ENCODE results near the gene GUCY1A2.

Gene GUCY1A2

DNA sequence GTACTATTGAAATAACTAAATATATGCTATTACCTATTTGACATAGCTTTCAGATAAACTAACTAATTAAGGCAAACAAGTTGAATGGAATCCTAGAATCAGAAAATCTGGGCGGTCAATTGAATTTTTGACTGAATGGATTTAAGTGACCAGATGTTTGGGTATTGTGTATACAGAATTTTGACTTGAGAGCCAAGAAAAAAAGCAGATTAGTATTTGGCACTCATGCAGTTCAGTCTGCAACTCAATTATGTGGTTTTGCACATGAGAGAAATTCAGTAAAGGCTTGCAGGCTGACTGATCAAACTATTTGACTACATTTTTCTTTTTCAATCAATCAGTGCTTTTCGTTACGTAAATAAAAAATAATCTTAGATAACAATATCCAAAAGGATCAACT is 254.8 kb downstream of the GUCY1A2 start:
- no peak for DNase-seq (ENCODE audit: low spot score)
- TF ChIP-seq, protein P1, sequence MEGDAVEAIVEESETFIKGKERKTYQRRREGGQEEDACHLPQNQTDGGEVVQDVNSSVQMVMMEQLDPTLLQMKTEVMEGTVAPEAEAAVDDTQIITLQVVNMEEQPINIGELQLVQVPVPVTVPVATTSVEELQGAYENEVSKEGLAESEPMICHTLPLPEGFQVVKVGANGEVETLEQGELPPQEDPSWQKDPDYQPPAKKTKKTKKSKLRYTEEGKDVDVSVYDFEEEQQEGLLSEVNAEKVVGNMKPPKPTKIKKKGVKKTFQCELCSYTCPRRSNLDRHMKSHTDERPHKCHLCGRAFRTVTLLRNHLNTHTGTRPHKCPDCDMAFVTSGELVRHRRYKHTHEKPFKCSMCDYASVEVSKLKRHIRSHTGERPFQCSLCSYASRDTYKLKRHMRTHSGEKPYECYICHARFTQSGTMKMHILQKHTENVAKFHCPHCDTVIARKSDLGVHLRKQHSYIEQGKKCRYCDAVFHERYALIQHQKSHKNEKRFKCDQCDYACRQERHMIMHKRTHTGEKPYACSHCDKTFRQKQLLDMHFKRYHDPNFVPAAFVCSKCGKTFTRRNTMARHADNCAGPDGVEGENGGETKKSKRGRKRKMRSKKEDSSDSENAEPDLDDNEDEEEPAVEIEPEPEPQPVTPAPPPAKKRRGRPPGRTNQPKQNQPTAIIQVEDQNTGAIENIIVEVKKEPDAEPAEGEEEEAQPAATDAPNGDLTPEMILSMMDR (IDR thresholded peaks at IDR 0.05; ENCODE audit: borderline replicate concordance, control extremely low read depth, extremely low read depth, insufficient read depth, missing control alignments): no peak
- in situ Hi-C loops (cut with MboI; ENCODE audit: low sequenced_read_pairs, unreplicated experiment): no loop called here

DNA sequence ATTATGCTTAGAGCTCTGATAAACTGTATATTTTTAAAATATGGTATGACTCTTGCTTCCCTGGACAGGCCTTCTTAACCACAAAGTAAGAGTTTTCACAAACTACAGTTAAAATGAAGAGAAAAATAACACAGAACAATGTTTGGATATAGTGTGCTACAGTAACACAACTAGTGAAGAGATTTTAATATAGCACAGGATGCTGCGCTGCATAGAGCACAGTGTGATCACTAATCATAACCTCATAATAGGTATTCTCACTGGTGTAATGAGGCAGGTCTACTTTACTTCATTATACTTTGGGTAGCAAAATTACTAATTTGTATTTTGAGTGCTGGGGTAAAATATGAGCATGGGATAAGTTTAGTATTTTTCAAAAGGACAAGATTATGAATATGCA is 256.5 kb downstream of the GUCY1A2 start:
- TF ChIP-seq, protein P1 (IDR thresholded peaks at IDR 0.05; ENCODE audit: borderline replicate concordance, control extremely low read depth, extremely low read depth, insufficient read depth, missing control alignments): no peak
- DNase-seq (ENCODE audit: low spot score): no peak
- in situ Hi-C loops (cut with MboI; ENCODE audit: low sequenced_read_pairs, unreplicated experiment): no loop called here

DNA sequence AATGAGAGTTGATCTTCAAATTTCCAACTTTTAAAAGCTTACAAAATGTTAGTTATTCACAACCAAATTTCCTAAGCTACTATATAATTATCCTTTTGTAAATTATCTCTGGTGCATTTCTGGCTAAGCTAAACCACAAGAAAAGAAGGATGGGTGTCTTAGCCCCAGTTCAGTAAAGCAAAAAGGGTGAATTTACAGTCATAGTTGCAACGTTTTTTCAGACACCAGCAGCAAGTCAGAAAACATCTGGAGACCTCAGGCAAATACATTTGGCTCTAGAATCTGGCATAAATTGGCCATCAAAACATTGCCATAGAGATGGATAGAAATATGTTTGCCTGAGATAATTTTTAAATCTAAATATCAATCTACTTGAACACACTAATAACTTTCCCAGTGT is 257.0 kb downstream of the GUCY1A2 start:
- DNase-seq (ENCODE audit: low spot score): no peak
- TF ChIP-seq, protein P1 (IDR thresholded peaks at IDR 0.05; ENCODE audit: borderline replicate concordance, control extremely low read depth, extremely low read depth, insufficient read depth, missing control alignments): no peak
- in situ Hi-C loops (cut with MboI; ENCODE audit: low sequenced_read_pairs, unreplicated experiment): no loop called here

DNA sequence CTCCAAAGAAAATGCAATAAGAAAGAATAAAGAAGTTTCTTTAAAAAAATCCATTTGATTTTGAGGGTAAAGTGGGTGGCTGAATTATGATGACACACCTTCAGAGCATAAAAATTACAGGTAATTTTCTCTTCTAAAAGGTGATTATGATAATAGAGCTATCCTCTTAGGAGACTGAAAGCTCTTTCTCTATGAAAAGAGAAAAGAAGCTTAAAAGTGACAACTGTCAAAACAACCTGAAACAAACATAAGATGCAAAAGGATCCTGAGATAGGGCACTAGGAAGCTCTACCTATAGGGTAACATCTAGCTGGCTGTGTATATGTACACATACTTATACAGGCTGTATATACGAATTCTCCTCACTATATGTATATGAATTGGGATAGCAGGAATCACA is 270.2 kb downstream of the GUCY1A2 start:
- in situ Hi-C loops (cut with MboI; ENCODE audit: low sequenced_read_pairs, unreplicated experiment): loop anchor here (25.0 kb wide), 1 partner anchor 264 kb away; the partner anchor contains the start of gene GUCY1A2
- no peak for DNase-seq (ENCODE audit: low spot score)
- TF ChIP-seq, protein P1 (IDR thresholded peaks at IDR 0.05; ENCODE audit: borderline replicate concordance, control extremely low read depth, extremely low read depth, insufficient read depth, missing control alignments): no peak

DNA sequence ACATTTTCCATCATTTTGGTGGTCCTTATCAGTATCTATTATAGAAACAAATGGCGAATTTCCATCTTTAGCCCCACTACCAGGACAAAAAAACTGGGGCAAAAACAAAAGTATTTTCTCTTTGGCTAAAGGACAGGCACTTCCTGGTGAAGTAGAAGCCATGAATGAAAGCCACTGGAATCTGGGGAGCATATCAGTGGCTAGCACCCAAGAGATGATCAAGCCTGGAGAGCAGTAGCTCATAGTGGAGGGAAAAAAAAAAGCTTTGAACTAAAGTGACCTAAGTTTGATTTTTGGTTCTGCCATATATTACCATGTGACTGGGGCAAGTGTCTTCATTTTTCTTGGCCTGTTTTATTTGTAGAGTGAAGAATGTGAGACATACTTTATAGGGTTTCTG is 272.3 kb downstream of the GUCY1A2 start:
- in situ Hi-C loops (cut with MboI; ENCODE audit: low sequenced_read_pairs, unreplicated experiment): loop anchor here (25.0 kb wide), 1 partner anchor 266 kb away; the partner anchor contains the start of gene GUCY1A2
- TF ChIP-seq, protein P1 (IDR thresholded peaks at IDR 0.05; ENCODE audit: borderline replicate concordance, control extremely low read depth, extremely low read depth, insufficient read depth, missing control alignments): no peak
- DNase-seq (ENCODE audit: low spot score): no peak

DNA sequence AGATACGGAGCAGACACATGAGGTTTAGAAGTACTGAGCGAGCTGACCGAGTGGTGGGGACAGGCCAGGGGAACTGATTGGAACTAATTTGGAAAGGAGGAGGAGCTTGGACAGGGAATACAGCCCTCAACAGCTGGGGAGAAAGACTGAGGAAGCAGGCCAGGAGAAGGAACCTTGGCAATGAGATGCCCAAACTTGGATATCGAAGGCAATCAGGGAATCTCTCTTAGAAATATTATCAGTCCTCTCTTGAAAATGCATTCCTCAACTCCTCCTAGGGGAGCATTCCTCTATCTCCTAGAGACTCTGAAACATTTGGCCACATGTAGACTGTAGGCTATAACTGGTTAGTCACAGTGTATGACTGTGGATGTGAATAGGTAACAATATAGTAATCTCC is 284.6 kb downstream of the GUCY1A2 start:
- in situ Hi-C loops (cut with MboI; ENCODE audit: low sequenced_read_pairs, unreplicated experiment): loop anchor here (25.0 kb wide), 1 partner anchor 279 kb away; the partner anchor contains the start of gene GUCY1A2
- DNase-seq (ENCODE audit: low spot score): no peak

More for the DNA sequence above, 284.6 kb downstream of the GUCY1A2 start:
- TF ChIP-seq, protein P1 (IDR thresholded peaks at IDR 0.05; ENCODE audit: borderline replicate concordance, control extremely low read depth, extremely low read depth, insufficient read depth, missing control alignments): no peak
